Activated T-cell treated with anti-CD3 and anti-CD28 coated beads, Interleukin-2, amount 50 U/mL, for 48 hours (primary cell): Measurements from ENCODE around the gene TBPL2.
"Not testable (repeated sequence)": the region's sequence is repeated elsewhere in the genome, so short reads cannot be mapped to it uniquely, and the experiment has no call there.

Source experiments
- DNase-seq, 2 experiments: peaks; one replicate each; pipeline ENCODE4 v3.0.0-alpha.2; 2020

The TBPL2 gene

GRCh38 chr14:55438066-55438683, 2.2 kb downstream of the TBPL2 start:
- DNase-seq, result no peak

GRCh38 chr14:55436931-55437330, 3.5 kb downstream of the TBPL2 start:
- no peak for DNase-seq

- no peak for DNase-seq
Observed at GRCh38 chr14:55436519-55436918, 3.9 kb downstream of the TBPL2 start.

- DNase-seq, result no peak
Observed at GRCh38 chr14:55434805-55435174, 5.6 kb downstream of the TBPL2 start.

- DNase-seq, result peak; percentile 28 to 32
Observed at GRCh38 chr14:55433880-55434804, 6.3 kb downstream of the TBPL2 start.

- DNase-seq, result no peak
Observed at GRCh38 chr14:55432628-55433027, 7.8 kb downstream of the TBPL2 start.

- DNase-seq, result peak in 1 of 2 experiments; percentile 30
Observed at GRCh38 chr14:55430024-55430690, 10.3 kb downstream of the TBPL2 start.

GRCh38 chr14:55427439-55427838, 13.0 kb downstream of the TBPL2 start:
- no peak for DNase-seq

- DNase-seq, result no peak
Observed at GRCh38 chr14:55426891-55427290, 13.5 kb downstream of the TBPL2 start.

GRCh38 chr14:55425091-55425490, 15.3 kb downstream of the TBPL2 start:
- DNase-seq, result no peak

- no peak for DNase-seq
Observed at GRCh38 chr14:55423969-55424368, 16.4 kb downstream of the TBPL2 start.

- not testable (repeated sequence) for DNase-seq
Observed at GRCh38 chr14:55422338-55422737, 18.1 kb downstream of the TBPL2 start.

GRCh38 chr14:55419663-55420062, 20.8 kb downstream of the TBPL2 start:
- no peak for DNase-seq

GRCh38 chr14:55418411-55418810, 22.0 kb downstream of the TBPL2 start:
- DNase-seq, result no peak

GRCh38 chr14:55417955-55418354, 22.5 kb downstream of the TBPL2 start:
- DNase-seq, result no peak

- peak in 1 of 2 experiments; percentile 37 for DNase-seq
Observed at GRCh38 chr14:55416866-55417265, 23.6 kb downstream of the TBPL2 start.

- DNase-seq, result no peak
Observed at GRCh38 chr14:55414551-55414950, 25.9 kb downstream of the TBPL2 start.

- DNase-seq, result no peak
Observed at GRCh38 chr14:55412676-55413075, 27.7 kb downstream of the TBPL2 start.

GRCh38 chr14:55411426-55412389, 28.7 kb downstream of the TBPL2 start, which contains the start of gene ATG14:
TSS of gene ATG14 (minus strand) at chr14:55411830. CDS start at chr14:55411822, 8 bp downstream.
- DNase-seq, result peak; percentile 79 to 85

- DNase-seq, result no peak
Observed at GRCh38 chr14:55410876-55411275, 29.5 kb downstream of the TBPL2 start.

GRCh38 chr14:55404173-55404854, 36.1 kb downstream of the TBPL2 start:
- no peak for DNase-seq

GRCh38 chr14:55401751-55402150, 38.7 kb downstream of the TBPL2 start:
- DNase-seq, result no peak
